Suppressor macrophage treated with lipopolysaccharide for 1 hour (primary cell): ENCODE measurements around the gene MAPK10.

ENCODE experiments used
- DNase-seq, 3 donors: peaks; one replicate each; pipeline ENCODE4 v3.0.0-alpha.2; 2020 to 2022

MAPK10 gene

DNA sequence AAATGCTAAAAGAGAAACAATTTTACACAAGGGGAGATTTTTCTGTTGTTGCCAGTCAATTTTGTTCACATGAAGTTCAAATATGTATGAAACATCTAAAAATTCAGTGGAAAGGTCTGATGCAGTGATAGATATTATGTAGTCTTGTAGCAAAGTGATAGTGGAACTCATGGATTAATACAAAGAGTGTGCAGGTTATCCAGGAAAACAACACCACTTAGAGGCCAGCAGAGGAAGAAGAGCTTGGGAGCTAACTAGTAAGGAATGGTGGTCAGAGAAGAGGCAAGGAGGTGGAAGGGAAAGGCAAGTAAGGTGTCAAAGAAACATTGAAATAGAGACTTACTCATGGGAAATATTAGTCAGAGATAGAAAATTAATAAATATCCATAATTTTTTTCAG, 395.6 kb downstream of the MAPK10 start:
- DNase-seq, result no peak

DNA sequence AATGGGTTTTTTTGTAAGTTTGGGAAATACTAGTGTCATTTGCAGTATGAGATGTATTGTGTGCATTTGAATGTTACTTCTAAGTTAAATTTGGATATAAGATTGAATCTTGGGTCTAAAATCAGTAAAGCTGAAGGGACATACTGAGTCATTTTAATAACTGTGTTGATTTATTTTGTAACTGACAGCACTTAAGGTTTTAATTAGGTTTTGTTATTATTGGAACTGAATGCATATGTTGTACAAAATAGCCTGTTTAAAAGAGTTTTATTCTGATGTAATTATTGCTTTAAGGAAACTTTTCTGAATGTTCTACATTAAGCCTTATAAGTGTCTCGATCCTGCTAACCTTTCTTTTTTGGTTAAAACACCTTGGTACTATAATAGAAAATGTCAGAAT, 396.6 kb downstream of the MAPK10 start:
- DNase-seq, result no peak

DNA sequence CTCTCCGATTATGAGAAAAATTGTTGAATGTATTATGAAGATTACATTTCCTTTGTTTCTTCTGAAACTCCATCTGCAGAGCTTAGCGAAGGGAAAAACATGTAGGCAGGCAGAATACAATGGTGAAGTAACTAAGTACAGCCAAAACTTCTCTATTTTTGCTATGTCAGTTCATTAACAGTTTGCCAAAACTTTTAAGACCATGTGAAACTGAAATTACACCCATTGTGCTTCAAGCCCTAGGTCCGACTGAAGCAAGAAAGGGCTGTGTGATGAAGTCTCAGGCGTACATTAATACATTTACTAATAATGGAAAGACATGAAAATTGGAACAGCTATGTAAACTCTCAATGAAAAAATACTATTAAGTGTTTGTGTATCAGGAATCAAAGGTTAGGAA, 398.0 kb downstream of the MAPK10 start:
- no peak for DNase-seq

GRCh38 chr4:85956293-85956945, 403.4 kb downstream of the MAPK10 start:
- DNase-seq, result no peak

DNA sequence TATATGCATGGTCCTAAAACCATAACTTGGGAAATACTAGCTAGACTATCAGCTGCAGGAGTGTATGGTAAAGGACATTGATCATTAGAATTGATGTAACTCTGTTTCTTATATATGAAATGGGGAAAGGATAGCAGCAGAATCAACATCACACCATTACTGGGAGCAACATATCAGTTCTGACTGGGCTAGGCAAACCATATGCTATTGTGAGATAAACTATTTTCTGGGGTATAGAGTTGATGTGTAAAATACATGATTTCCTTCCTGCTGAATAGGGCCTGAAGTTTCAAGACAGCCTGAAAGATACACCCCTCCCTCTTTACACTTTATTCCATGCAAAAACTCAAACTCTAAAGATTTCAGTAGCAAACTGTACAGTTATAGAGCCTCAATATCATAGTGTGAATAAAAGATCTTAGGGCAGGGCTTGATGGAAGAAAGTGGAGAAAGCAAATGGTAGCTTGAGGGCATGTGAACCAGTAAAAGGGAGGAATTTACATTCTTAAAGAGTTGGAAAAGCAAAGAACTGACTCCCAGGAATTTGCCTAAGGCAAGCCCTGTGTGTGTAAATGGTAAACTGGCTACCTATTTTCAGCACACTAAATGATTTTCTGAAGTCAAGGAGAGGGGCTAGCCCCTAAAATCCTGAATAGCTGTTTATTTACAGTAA, 404.1 kb downstream of the MAPK10 start:
- no peak for DNase-seq

GRCh38 chr4:85953651-85954018, 406.2 kb downstream of the MAPK10 start:
- DNase-seq, result peak; percentile 29 to 42 (median 29)

DNA sequence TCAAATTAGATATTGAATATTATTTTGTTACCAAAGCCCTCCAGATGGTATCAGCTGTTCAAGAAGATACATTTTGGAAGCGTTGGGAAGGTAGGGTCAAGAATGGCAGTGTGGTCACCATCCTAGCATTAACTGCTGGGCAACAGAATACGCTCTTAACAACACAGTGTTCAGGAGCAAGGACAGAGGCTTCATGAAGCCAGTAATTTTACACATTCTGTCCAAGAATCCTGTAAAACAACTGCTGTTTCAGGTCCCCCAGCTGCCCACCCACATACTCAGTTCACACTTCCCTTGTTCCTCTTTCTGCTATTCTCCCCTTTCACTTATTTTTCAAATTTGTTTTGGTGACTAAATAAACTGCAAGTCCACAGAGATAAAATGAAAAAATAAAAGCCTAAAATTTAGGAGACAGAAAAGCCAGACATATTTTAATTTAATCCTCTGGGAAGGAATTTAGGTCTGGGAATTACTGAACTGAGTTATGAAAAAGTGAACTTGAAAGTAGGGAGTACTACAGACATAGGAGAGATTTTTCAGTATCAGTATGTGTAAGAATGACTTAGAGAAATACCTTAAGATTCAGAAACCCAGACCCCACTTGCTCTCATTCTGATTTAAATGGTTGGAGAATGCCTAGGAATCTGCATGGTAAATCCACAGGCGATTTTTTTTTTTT, 406.7 kb downstream of the MAPK10 start:
- DNase-seq, result peak in 2 of 3 donors; percentile 20 to 25

DNA sequence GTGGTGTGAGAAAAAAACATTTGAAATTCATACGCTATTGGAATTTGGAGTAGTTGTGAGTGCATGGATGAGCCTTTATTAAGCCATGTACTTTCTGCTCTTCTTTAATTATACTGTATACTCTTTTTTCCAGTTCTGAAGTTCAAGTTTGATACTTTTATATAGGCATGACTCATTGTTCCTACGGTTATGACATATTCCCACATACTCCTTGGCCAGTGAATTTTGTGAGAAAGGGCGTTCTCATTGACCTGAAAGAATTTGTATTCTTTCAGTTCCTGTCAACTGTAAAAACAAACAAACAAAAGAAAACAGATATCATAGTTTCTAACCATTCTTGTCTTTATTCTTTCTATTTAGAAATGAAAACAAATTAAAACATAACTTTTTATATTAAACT, 407.3 kb downstream of the MAPK10 start:
- DNase-seq, result peak in 1 of 3 donors; percentile 10

- no peak for DNase-seq
Observed at GRCh38 chr4:85951099-85951498, 408.8 kb downstream of the MAPK10 start.

GRCh38 chr4:85946821-85947220, 413.0 kb downstream of the MAPK10 start:
- no peak for DNase-seq

DNA sequence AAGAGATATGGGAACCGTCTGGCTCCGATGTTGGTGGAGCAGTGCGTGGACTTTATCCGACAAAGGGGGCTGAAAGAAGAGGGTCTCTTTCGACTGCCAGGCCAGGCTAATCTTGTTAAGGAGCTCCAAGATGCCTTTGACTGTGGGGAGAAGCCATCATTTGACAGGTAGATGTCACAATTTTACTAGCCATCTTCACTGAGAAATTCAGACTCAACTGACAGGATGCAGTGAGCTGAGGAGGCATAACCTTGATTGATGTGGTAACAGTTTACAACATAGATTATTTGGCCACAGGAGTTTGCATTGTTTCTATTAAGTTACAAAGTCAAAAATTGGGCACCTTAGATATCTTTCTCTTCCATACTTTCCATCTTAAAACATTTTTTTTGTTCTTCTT, 417.7 kb downstream of the MAPK10 start:
- DNase-seq, result no peak

DNA sequence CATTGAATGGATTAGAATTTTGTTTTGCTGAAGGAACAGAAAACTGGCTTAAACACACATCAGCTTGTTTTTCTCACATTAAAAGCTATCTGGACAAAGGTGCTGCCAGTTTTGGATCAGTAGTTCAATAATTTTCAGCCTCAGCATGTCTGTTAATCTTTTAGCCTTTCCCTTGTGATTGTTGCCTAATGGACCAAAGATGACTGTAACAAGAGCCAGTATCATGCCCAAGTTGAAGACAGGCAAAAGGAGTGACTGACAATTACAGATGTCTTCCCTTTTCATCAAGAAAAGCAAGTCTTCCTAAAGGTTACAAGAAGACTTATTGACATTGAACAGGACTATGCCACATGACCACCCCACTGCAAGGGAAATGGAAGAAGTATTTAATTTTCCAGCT, 419.7 kb downstream of the MAPK10 start:
- DNase-seq, result no peak
